Measurements from ENCODE around the gene PRKCI. TPM values are rescaled to one million over a fixed set of nuclear protein-coding genes. Genes with fewer than 3 reads are reported as not detected.
"Not testable (repeated sequence)": the region's sequence is repeated elsewhere in the genome, so short reads cannot be mapped to it uniquely, and the experiment has no call there.

The PRKCI gene
- total RNA-seq, 4 donors from 2014 or later: 38.6 to 123 (median 50.2) TPM

GRCh38 chr3:170331143-170331542, 108.9 kb downstream of the PRKCI start:
- TF ChIP-seq POLR2A (IDR thresholded peaks at IDR 0.05) (no peak), CTCF (IDR thresholded peaks at IDR 0.05) (no peak)
- intact Hi-C loops (cut with DNase I; ENCODE audit: low total_unique reads): no loop called here
- 70 to 77% methylated on average over 4 of the region's 4 CpGs for WGBS, 2 donors
- no peak overlapping the region for H3K4me3 ChIP-seq (ENCODE audit: low read depth, poor library complexity, severe bottlenecking)
- DNase-seq (ENCODE audit: low spot score in 2 of 2): no peak

- intact Hi-C loops (cut with DNase I; ENCODE audit: low total_unique reads): no loop called here
- no peak for DNase-seq (ENCODE audit: low spot score in 2 of 2)
- 80 to 87% methylated on average over 3 of the region's 3 CpGs for WGBS, 2 donors
- H3K4me3 ChIP-seq (ENCODE audit: low read depth, poor library complexity, severe bottlenecking): no peak overlapping the region
- TF ChIP-seq CTCF (IDR thresholded peaks at IDR 0.05) (no peak), POLR2A (IDR thresholded peaks at IDR 0.05) (no peak)
Measured at GRCh38 chr3:170337420-170337819, 115.2 kb downstream of the PRKCI start.

GRCh38 chr3:170338690-170339340, 116.6 kb downstream of the PRKCI start:
- WGBS, 2 donors: 88 to 94% methylated on average over 1 of the region's 1 CpG
- H3K4me3 ChIP-seq (ENCODE audit: low read depth, poor library complexity, severe bottlenecking): no peak overlapping the region
- TF ChIP-seq POLR2A (IDR thresholded peaks at IDR 0.05): no peak
- TF ChIP-seq CTCF (IDR thresholded peaks at IDR 0.05): no peak
- intact Hi-C loops (cut with DNase I; ENCODE audit: low total_unique reads): no loop called here
- DNase-seq (ENCODE audit: low spot score in 2 of 2): no peak

GRCh38 chr3:170342273-170342672, 120.0 kb downstream of the PRKCI start:
- DNase-seq (ENCODE audit: low spot score in 2 of 2); H3K4me3 ChIP-seq (ENCODE audit: low read depth, poor library complexity, severe bottlenecking); intact Hi-C loops (cut with DNase I; ENCODE audit: low total_unique reads): not testable (repeated sequence)
- WGBS, 2 donors: 96% methylated on average over 9 of the region's 9 CpGs

GRCh38 chr3:170343859-170344258, 121.6 kb downstream of the PRKCI start:
- intact Hi-C loops (cut with DNase I; ENCODE audit: low total_unique reads); DNase-seq (ENCODE audit: low spot score in 2 of 2); H3K4me3 ChIP-seq (ENCODE audit: low read depth, poor library complexity, severe bottlenecking): not testable (repeated sequence)
- WGBS, 2 donors: 53 to 54% methylated on average over 6 of the region's 6 CpGs

- no peak overlapping the region for H3K4me3 ChIP-seq (ENCODE audit: low read depth, poor library complexity, severe bottlenecking)
- TF ChIP-seq POLR2A (IDR thresholded peaks at IDR 0.05): no peak
- no peak for TF ChIP-seq CTCF (IDR thresholded peaks at IDR 0.05)
- intact Hi-C loops (cut with DNase I; ENCODE audit: low total_unique reads): no loop called here
- 94 to 100% methylated on average over 4 of the region's 4 CpGs for WGBS, 2 donors
- no peak for DNase-seq (ENCODE audit: low spot score in 2 of 2)
Measured at GRCh38 chr3:170344971-170345370, 122.7 kb downstream of the PRKCI start.

All from lower leg skin (tissue), 4 donors.